GM18858 (cell line): Measurements from ENCODE around the gene INPP4A.

Source experiments
- ATAC-seq: cut with Tn5 transposase; IDR thresholded peaks from one replicate; pipeline ENCODE4 v1.9.1; 2021; ENCODE audit not compliant: unreplicated experiment

Gene INPP4A

GRCh38 chr2:98489971-98490962 lies 45.6 kb downstream of the INPP4A start:
- no peak for ATAC-seq

- ATAC-seq: no peak
Observed at GRCh38 chr2:98492441-98492840, 47.8 kb downstream of the INPP4A start.

- no peak for ATAC-seq
Observed at GRCh38 chr2:98494699-98495098, 50.0 kb downstream of the INPP4A start.

GRCh38 chr2:98496750-98497493 lies 52.3 kb downstream of the INPP4A start:
- no peak for ATAC-seq

GRCh38 chr2:98498703-98499440 lies 54.2 kb downstream of the INPP4A start:
- no peak for ATAC-seq

- no peak for ATAC-seq
Observed at GRCh38 chr2:98500561-98500960, 55.9 kb downstream of the INPP4A start.

GRCh38 chr2:98501223-98501622 lies 56.6 kb downstream of the INPP4A start:
- no peak for ATAC-seq

- no peak for ATAC-seq
Observed at GRCh38 chr2:98501876-98502275, 57.2 kb downstream of the INPP4A start.

- ATAC-seq: no peak
Observed at GRCh38 chr2:98502556-98503335, 58.1 kb downstream of the INPP4A start.

- ATAC-seq: no peak
Observed at GRCh38 chr2:98503481-98504105, 58.9 kb downstream of the INPP4A start.

GRCh38 chr2:98504381-98505109 lies 59.9 kb downstream of the INPP4A start:
- ATAC-seq: no peak

- ATAC-seq: no peak
Observed at GRCh38 chr2:98505311-98505808, 60.7 kb downstream of the INPP4A start.

- no peak for ATAC-seq
Observed at GRCh38 chr2:98505971-98506664, 61.5 kb downstream of the INPP4A start.

GRCh38 chr2:98506881-98507280 lies 62.2 kb downstream of the INPP4A start:
- ATAC-seq: no peak

GRCh38 chr2:98507461-98507860 lies 62.8 kb downstream of the INPP4A start:
- no peak for ATAC-seq

GRCh38 chr2:98507891-98508708 lies 63.4 kb downstream of the INPP4A start:
- ATAC-seq: no peak

GRCh38 chr2:98508709-98509066 lies 64.0 kb downstream of the INPP4A start:
- ATAC-seq: no peak
